HepG2 (cell line): ENCODE measurements around the gene ABTB2. TPM values are rescaled to one million over a fixed set of nuclear protein-coding genes. Genes with fewer than 3 reads are reported as not detected.

ENCODE experiments used
- ATAC-seq: fragments of 200-7000 bp; cut with Tn5 transposase; 3 replicates; pipeline ENCODE4 v1.9.1; 2020; ENCODE audit warnings: mild to moderate bottlenecking, moderate library complexity
- BruUV-seq: library from RNA; stranded (reverse); fragments of 400-500 nt; replicated peaks from 2 replicates; lab custom pipeline; 2021; lab: Mats Ljungman, UMichigan
- CTCF ChIA-PET: fragments of 300-600 bp; formaldehyde crosslinking; extraction: SDS; loops from one replicate; lab custom pipeline; 2021; ENCODE audit warnings: low total read pairs, inconsistent platforms, low intra/inter-chr PET ratio; lab: Yijun Ruan, JAX
- POLR2A ChIA-PET: fragments of 350-600 bp; sonication (Branson Sonifier 250); formaldehyde crosslinking; loops from one replicate; lab custom pipeline; 2020; ENCODE audit warnings: antibody characterized with exemption, inconsistent platforms; lab: Yijun Ruan, JAX
- DNase-seq: peaks from one replicate; pipeline ENCODE4 v3.0.0-alpha.2; 2015; ENCODE audit warnings: low spot score
- FAIRE-seq: peaks from 3 replicates; lab custom pipeline; 2011; peaks lifted over from hg19 to GRCh38; lab: Jason Lieb, UNC
- H2AFZ ChIP-seq: one replicate; pipeline ENCODE4 v1.6.1; 2011; ENCODE audit warnings: low read length, inconsistent platforms
- H3K27ac ChIP-seq: fragments of 300-600 bp; 3 replicates; pipeline ENCODE4 v1.8.0; 2011; ENCODE audit warnings: mixed run types, mild to moderate bottlenecking, mixed read lengths, low read length, inconsistent platforms; ENCODE audit not compliant: insufficient read depth; ENCODE audit errors: extremely low read length
- H3K27me3 ChIP-seq, 2 experiments: fragments of 200-600 bp in 1 of 2; 2 replicates in 1 of 2; 3 replicates in 1 of 2; pipeline versions ENCODE4 v1.6.0 to v1.8.0; 2011; ENCODE audit warnings: low read length in 2 of 2, mild to moderate bottlenecking in 2 of 2, moderate library complexity in 2 of 2, inconsistent platforms in 1 of 2; ENCODE audit not compliant: insufficient read depth in 2 of 2, control insufficient read depth in 1 of 2
- H3K36me3 ChIP-seq, 2 experiments: fragments of 200-600 bp in 1 of 2; replicated peaks in 1 of 2; 2 replicates in 1 of 2; 3 replicates in 1 of 2; pipeline versions ENCODE4 v1.5.1 to v1.8.0; 2011; ENCODE audit warnings: low read length in 2 of 2, inconsistent platforms in 1 of 2; ENCODE audit not compliant: insufficient read depth in 2 of 2, control insufficient read depth in 1 of 2
- H3K4me1 ChIP-seq: 2 replicates; pipeline ENCODE4 v1.5.1; 2012; ENCODE audit warnings: low read length, inconsistent platforms; ENCODE audit not compliant: insufficient read depth
- H3K4me2 ChIP-seq: 2 replicates; pipeline ENCODE4 v1.6.0; 2011; ENCODE audit warnings: low read depth, low read length, inconsistent platforms
- H3K4me3 ChIP-seq, 3 experiments: fragments of 200-600 bp in 1 of 3; sonication (generic), shearing (Covaris generic) in 1 of 3; replicated peaks in 1 of 3; 2 replicates each; pipeline ENCODE4 v1.5.1; 2011 to 2016; ENCODE audit warnings: low read length in 3 of 3, inconsistent platforms in 2 of 3, low read depth in 2 of 3, mild to moderate bottlenecking in 2 of 3, control low read depth in 1 of 3, mixed read lengths in 1 of 3; ENCODE audit not compliant: insufficient read depth in 1 of 3
- H3K79me2 ChIP-seq: one replicate; pipeline ENCODE4 v1.6.1; 2011; ENCODE audit warnings: low read length, inconsistent platforms; ENCODE audit not compliant: insufficient read depth
- H3K9ac ChIP-seq: 2 replicates; pipeline ENCODE4 v1.6.0; 2011; ENCODE audit warnings: mild to moderate bottlenecking, low read depth, low read length, inconsistent platforms; ENCODE audit not compliant: insufficient read depth
- H3K9me3 ChIP-seq: 2 replicates; pipeline ENCODE4 v1.5.1; 2012; ENCODE audit warnings: mild to moderate bottlenecking, low read length
- H4K20me1 ChIP-seq: 2 replicates; pipeline ENCODE4 v1.6.0; 2011; ENCODE audit warnings: inconsistent platforms, mild to moderate bottlenecking, low read length, moderate library complexity; ENCODE audit not compliant: insufficient read depth
- ATAD3A ChIP-seq: sonication (generic); formaldehyde crosslinking; IDR thresholded peaks from 2 replicates; pipeline ENCODE4 v1.4.0; 2020; ENCODE audit warnings: missing genetic modification reagents
- GATA4 ChIP-seq: sonication (generic); IDR thresholded peaks from 2 replicates; pipeline ENCODE4 v1.6.1; 2016; ENCODE audit warnings: antibody characterized with exemption, low read depth, borderline replicate concordance
- HDAC1 ChIP-seq: sonication (generic); formaldehyde crosslinking; IDR thresholded peaks from 2 replicates; pipeline ENCODE4 v1.5.1; 2020; ENCODE audit warnings: mild to moderate bottlenecking, missing genetic modification reagents
- HNRNPH1 ChIP-seq: fragments of 200-400 bp; formaldehyde crosslinking; optimal IDR thresholded peaks from 2 replicates; pipeline ENCODE3; 2017; ENCODE audit warnings: mild to moderate bottlenecking, low read depth, low read length
- JUND ChIP-seq: sonication (generic); formaldehyde crosslinking; IDR thresholded peaks from 2 replicates; pipeline ENCODE4 v1.8.0; 2022; ENCODE audit warnings: mild to moderate bottlenecking, missing genetic modification reagents
- MAFK ChIP-seq, 2 experiments: IDR thresholded peaks in 1 of 2; conservative IDR thresholded peaks in 1 of 2; 2 replicates each; pipeline ENCODE4 v1.6.1; 2011; ENCODE audit warnings: improper control_type of control experiment in 2 of 2, low read length in 2 of 2
- NR1H2 ChIP-seq: sonication (generic); formaldehyde crosslinking; IDR thresholded peaks from 2 replicates; pipeline ENCODE4 v1.8.1; 2022; ENCODE audit warnings: low read depth, missing genetic modification reagents, borderline replicate concordance
- RFX5 ChIP-seq: IDR thresholded peaks from 2 replicates; pipeline ENCODE4 v1.6.1; 2011; ENCODE audit warnings: low read depth, low read length, improper control_type of control experiment
- SAFB2 ChIP-seq: sonication (generic); formaldehyde crosslinking; IDR thresholded peaks from 2 replicates; pipeline ENCODE4 v1.5.1; 2020; ENCODE audit warnings: missing genetic modification reagents, low read depth, mild to moderate bottlenecking, borderline replicate concordance
- TBL1XR1 ChIP-seq: fragments of 150-350 bp; IDR thresholded peaks from 2 replicates; pipeline ENCODE4 v1.6.1; 2014; ENCODE audit warnings: borderline replicate concordance, low read length; ENCODE audit not compliant: partially characterized antibody
- ZFYVE20 ChIP-seq: sonication (generic); formaldehyde crosslinking; IDR thresholded peaks from 2 replicates; pipeline ENCODE4 v1.8.0; 2023; ENCODE audit warnings: low read depth, mild to moderate bottlenecking, moderate library complexity, missing genetic modification reagents, borderline replicate concordance
- ZNF367 ChIP-seq: sonication (generic); formaldehyde crosslinking; IDR thresholded peaks from 2 replicates; pipeline ENCODE4 v1.4.0; 2020; ENCODE audit warnings: missing genetic modification reagents, borderline replicate concordance
- ZNF430 ChIP-seq: sonication (generic); formaldehyde crosslinking; IDR thresholded peaks from 2 replicates; pipeline ENCODE4 v1.9.0; 2021; ENCODE audit warnings: mild to moderate bottlenecking, missing genetic modification reagents
- ZNF460 ChIP-seq: sonication (generic); formaldehyde crosslinking; IDR thresholded peaks from 2 replicates; pipeline ENCODE4 v1.5.1; 2020; ENCODE audit warnings: missing genetic modification reagents, mild to moderate bottlenecking, borderline replicate concordance
- ZNF550 ChIP-seq: sonication (generic); formaldehyde crosslinking; IDR thresholded peaks from 2 replicates; pipeline ENCODE4 v1.4.0; 2020; ENCODE audit warnings: mild to moderate bottlenecking, missing genetic modification reagents, borderline replicate concordance
- ZNF564 ChIP-seq: sonication (generic); formaldehyde crosslinking; IDR thresholded peaks from 2 replicates; pipeline ENCODE4 v1.8.1; 2023; ENCODE audit warnings: mild to moderate bottlenecking, missing genetic modification reagents
- ZNF674 ChIP-seq: sonication (generic); formaldehyde crosslinking; IDR thresholded peaks from 2 replicates; pipeline ENCODE4 v1.5.0; 2020; ENCODE audit warnings: low read depth, mild to moderate bottlenecking, missing genetic modification reagents
- ZNF772 ChIP-seq: sonication (generic); formaldehyde crosslinking; IDR thresholded peaks from 2 replicates; pipeline ENCODE4 v1.5.0; 2020; ENCODE audit warnings: mild to moderate bottlenecking, missing genetic modification reagents
- ZNF777 ChIP-seq: sonication (generic); formaldehyde crosslinking; IDR thresholded peaks from 2 replicates; pipeline ENCODE4 v1.4.0; 2020; ENCODE audit warnings: missing genetic modification reagents
- WGBS: methylation state at CpG from one replicate; pipeline ENCODE4 v1.1.6; 2017; ENCODE audit warnings: low lambda C conversion rate; 5-methylcytosine and 5-hydroxymethylcytosine counted together
- in situ Hi-C: cut with HindIII; loops from 2 replicates; pipeline ENCODE4 v1.10.0; 2017; ENCODE audit warnings: low pct_unique_long_range_greater_than_20kb; ENCODE audit not compliant: extremely low pct_ligation_motif_present
- intact Hi-C: fragments of 100-400 bp; cut with micrococcal nuclease; formaldehyde crosslinking; loops from one replicate; pipeline ENCODE4 v1.10.0; 2022; ENCODE audit not compliant: unreplicated experiment
- polyA plus RNA-seq, 8 experiments: library from polyadenylated mRNA; depleted of rRNA in 3 of 8; stranded (reverse) in 7 of 8; unstranded in 1 of 8; fragments of >200 nt; fragmentation: Illumina TruSeq in 4 of 8; extraction: Trizol in 4 of 8; gene quantifications; 2 replicates each; pipeline versions ENCODE4 v1.2.1 to v1.2.3, GENCODE V29; 2011 to 2016; ENCODE audit warnings: low read depth in 4 of 8, missing spikeins in 1 of 8, mixed read lengths in 1 of 8; ENCODE audit not compliant: insufficient read depth in 1 of 8
- total RNA-seq, 5 experiments: library from RNA; depleted of rRNA; stranded (reverse); fragments of >200 nt; fragmentation: Illumina TruSeq; extraction: Trizol; gene quantifications; 2 replicates each; pipeline ENCODE4 v1.2.3, GENCODE V29; 2016; ENCODE audit warnings: low read depth in 1 of 5
- TF ChIP-seq, protein P1 (sequence below): sonication (generic); formaldehyde crosslinking; IDR thresholded peaks from 2 replicates; pipeline ENCODE4 v1.4.0; 2020; ENCODE audit warnings: missing genetic modification reagents, borderline replicate concordance
- TF ChIP-seq, protein P2 (sequence below): sonication (generic); formaldehyde crosslinking; IDR thresholded peaks from 2 replicates; pipeline ENCODE4 v1.8.1; 2023; ENCODE audit warnings: mild to moderate bottlenecking, missing genetic modification reagents

ABTB2 gene
- total and polyA plus RNA-seq, 2 of the 13 experiments (the other 11 are each of a cell fraction or from before 2014, with no cell fraction given), result 5.1 to 15.4 TPM

DNA sequence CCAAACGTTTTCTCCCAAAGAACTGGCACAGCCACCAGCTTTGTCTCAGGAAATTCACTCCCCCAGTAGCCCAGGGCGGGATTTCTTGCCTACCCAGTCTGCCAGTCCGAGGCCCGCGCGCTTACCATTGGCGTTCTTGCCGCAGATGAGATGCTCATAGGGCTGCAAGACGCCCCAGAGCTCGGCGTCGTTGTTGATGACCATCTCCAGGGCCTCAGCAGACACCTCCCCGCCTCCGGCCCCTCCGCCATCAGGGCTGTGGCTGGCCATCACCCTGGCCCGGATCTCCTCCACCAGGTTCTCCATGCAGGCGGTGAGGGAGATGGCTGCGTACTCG is 1.3 kb downstream of the ABTB2 start:
- Histone ChIP-seq H3K4me1 (peaks cover 61% of the 10 kb centered on the region), H3K9ac (peak overlapping the region; percentile 73), H3K27ac (no peak overlapping the region), H3K4me3 (peak overlapping the region; percentile 76 to 93 (median 91)), H3K9me3 (no peaks in the 10 kb centered on the region), H3K79me2 (peaks cover 58% of the 10 kb centered on the region), H2AFZ (no peak overlapping the region), H3K27me3 (no peaks in the 10 kb centered on the region; a peak in 1 of 5 replicates), H3K4me2 (peak overlapping the region; percentile 91), H3K36me3 (peaks cover under 1 to 2% of the 10 kb centered on the region in 2 experiments; a peak in 2 of 5 replicates), H4K20me1 (peaks cover 25% of the 10 kb centered on the region)
- DNase-seq (no peak), ATAC-seq (peak; percentile 1), FAIRE-seq (no peak)
- 4% methylated on average over 5 of the region's 19 CpGs for WGBS
- no TSS peak for BruUV-seq
- ChIA-PET CTCF (no interaction called here), POLR2A (interaction anchor here (1.1 to 3.9 kb wide), 9 partner anchors 10 to 181 kb away, joined by 3 to 81 read pairs (median 14); no protein-coding TSS in a partner anchor)
- in situ Hi-C loops, result loop anchor here (5.0 to 25.0 kb wide), 3 partner anchors 179 to 1031 kb away; no protein-coding TSS in a partner anchor
- intact Hi-C loops, result loop anchor here (5.0 kb wide), 3 partner anchors 39 to 89 kb away; partner anchors contain the start of gene CAT
- 0 out of 2 replicates have a peak, but pooled peaks have one; percentile 17 for TF ChIP-seq NR1H2 (CRISPR knock-in tag)
- TF ChIP-seq ATAD3A (CRISPR knock-in tag), result no peak
- peak; percentile 12; the same call in 1 of the 2 replicates for TF ChIP-seq HDAC1 (CRISPR knock-in tag)
- no peak for TF ChIP-seq ZNF777 (CRISPR knock-in tag)
- TF ChIP-seq GATA4, result no peak
- TF ChIP-seq ZNF460 (CRISPR knock-in tag), result no peak
- TF ChIP-seq SAFB2 (CRISPR knock-in tag), result no peak
- no peak for TF ChIP-seq TBL1XR1
- TF ChIP-seq, protein P1, sequence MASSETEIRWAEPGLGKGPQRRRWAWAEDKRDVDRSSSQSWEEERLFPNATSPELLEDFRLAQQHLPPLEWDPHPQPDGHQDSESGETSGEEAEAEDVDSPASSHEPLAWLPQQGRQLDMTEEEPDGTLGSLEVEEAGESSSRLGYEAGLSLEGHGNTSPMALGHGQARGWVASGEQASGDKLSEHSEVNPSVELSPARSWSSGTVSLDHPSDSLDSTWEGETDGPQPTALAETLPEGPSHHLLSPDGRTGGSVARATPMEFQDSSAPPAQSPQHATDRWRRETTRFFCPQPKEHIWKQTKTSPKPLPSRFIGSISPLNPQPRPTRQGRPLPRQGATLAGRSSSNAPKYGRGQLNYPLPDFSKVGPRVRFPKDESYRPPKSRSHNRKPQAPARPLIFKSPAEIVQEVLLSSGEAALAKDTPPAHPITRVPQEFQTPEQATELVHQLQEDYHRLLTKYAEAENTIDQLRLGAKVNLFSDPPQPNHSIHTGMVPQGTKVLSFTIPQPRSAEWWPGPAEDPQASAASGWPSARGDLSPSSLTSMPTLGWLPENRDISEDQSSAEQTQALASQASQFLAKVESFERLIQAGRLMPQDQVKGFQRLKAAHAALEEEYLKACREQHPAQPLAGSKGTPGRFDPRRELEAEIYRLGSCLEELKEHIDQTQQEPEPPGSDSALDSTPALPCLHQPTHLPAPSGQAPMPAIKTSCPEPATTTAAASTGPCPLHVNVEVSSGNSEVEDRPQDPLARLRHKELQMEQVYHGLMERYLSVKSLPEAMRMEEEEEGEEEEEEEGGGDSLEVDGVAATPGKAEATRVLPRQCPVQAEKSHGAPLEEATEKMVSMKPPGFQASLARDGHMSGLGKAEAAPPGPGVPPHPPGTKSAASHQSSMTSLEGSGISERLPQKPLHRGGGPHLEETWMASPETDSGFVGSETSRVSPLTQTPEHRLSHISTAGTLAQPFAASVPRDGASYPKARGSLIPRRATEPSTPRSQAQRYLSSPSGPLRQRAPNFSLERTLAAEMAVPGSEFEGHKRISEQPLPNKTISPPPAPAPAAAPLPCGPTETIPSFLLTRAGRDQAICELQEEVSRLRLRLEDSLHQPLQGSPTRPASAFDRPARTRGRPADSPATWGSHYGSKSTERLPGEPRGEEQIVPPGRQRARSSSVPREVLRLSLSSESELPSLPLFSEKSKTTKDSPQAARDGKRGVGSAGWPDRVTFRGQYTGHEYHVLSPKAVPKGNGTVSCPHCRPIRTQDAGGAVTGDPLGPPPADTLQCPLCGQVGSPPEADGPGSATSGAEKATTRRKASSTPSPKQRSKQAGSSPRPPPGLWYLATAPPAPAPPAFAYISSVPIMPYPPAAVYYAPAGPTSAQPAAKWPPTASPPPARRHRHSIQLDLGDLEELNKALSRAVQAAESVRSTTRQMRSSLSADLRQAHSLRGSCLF, result no peak
- no peak for TF ChIP-seq ZNF367
- TF ChIP-seq RFX5, result no peak
- TF ChIP-seq ZFYVE20, result no peak
- TF ChIP-seq ZNF772, result no peak
- no peak for TF ChIP-seq MAFK (conservative IDR thresholded peaks at IDR 0.05 in 1 of 2, IDR thresholded peaks at IDR 0.05 in 1 of 2; ENCODE audit: low read length in 2 of 2)
- TF ChIP-seq, protein P2, sequence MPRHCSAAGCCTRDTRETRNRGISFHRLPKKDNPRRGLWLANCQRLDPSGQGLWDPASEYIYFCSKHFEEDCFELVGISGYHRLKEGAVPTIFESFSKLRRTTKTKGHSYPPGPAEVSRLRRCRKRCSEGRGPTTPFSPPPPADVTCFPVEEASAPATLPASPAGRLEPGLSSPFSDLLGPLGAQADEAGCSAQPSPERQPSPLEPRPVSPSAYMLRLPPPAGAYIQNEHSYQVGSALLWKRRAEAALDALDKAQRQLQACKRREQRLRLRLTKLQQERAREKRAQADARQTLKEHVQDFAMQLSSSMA (CRISPR knock-in tag), result no peak
- no peak; the same call in 1 of the 2 replicates for TF ChIP-seq ZNF564 (CRISPR knock-in tag)
- no peak for TF ChIP-seq ZNF550 (CRISPR knock-in tag)
- TF ChIP-seq ZNF430 (CRISPR knock-in tag), result 0 out of 2 replicates have a peak, but pooled peaks have one; percentile 25
- TF ChIP-seq JUND (CRISPR knock-in tag), result peak; percentile 12; the same call in 1 of the 2 replicates
- TF ChIP-seq HNRNPH1, result no peak
- 0 out of 2 replicates have a peak, but pooled peaks have one; percentile 15 for TF ChIP-seq ZNF674 (CRISPR knock-in tag)
